Measurements from ENCODE around the gene AHI1. TPM values are rescaled to one million over a fixed set of nuclear protein-coding genes. Genes with fewer than 3 reads are reported as not detected.

AHI1 gene
- total RNA-seq = 10 to 100 TPM in 4 of 5 donors, 1 to 10 TPM in 1; 9.6 to 27.6 (median 15.8) TPM
- 12.7 TPM for total RNA-seq (2013)
- total RNA-seq = 35.9 to 101 (median 78.7) reads per million in 29 experiments

- H3K9me3 Mint-ChIP-seq = no peaks in the 10 kb centered on the region
- Histone ChIP-seq H3K4me1 (ENCODE audit: control insufficient read depth in 1 of 2, extremely low read depth in 1 of 2, insufficient read depth in 2 of 2, low read length in 2 of 2) (peaks cover 0 to 3% of the 10 kb centered on the region in 2 experiments), H3K27ac (ENCODE audit: low read length) (peak within 1 kb of the TSS; percentile 92), H3K9me3 (no peaks in the 10 kb centered on the region), H3K36me3 (ENCODE audit: control insufficient read depth in 2 of 2, extremely low read depth in 1 of 2, insufficient read depth in 1 of 2, low read length in 1 of 2) (no peaks in the 10 kb centered on the region), H3K27me3 (replicated peaks in 1 of 2; ENCODE audit: control insufficient read depth in 2 of 2, extremely low read depth in 1 of 2, insufficient read depth in 2 of 2, low read length in 1 of 2) (no peaks in the 10 kb centered on the region), H3K4me3 (ENCODE audit: control insufficient read depth in 1 of 2, extremely low read depth in 1 of 2, low read length in 1 of 2) (peak within 1 kb of the TSS; percentile 79 to 83)
- no peak within 1 kb of the TSS for H3K27ac Mint-ChIP-seq
- CTCF ChIA-PET = interaction anchor here (0.6 to 1.4 kb wide), 7 partner anchors 9 to 791 kb away, joined by 3 to 7 read pairs (median 5); partner anchors contain the start of gene MTFR2 (in 1 of the 2)
- H3K36me3 Mint-ChIP-seq = no peaks in the 10 kb centered on the region
- no peaks in the 10 kb centered on the region for H3K27me3 Mint-ChIP-seq
- DNase-seq (peak; percentile 59 to 95 (median 83)), ATAC-seq (replicated peaks in 1 of 4) (peak; percentile 82 to 89 (median 85))
- POLR2A ChIA-PET = interaction anchor here (0.6 to 3.0 kb wide), 8 partner anchors 15 to 793 kb away, joined by 3 to 74 read pairs (median 4); partner anchors contain the start of genes BCLAF1 (in 1 of the 2) and MTFR2 (in 1 of the 2)
- WGBS (ENCODE audit: insufficient coverage) = under 1% methylated on average over 84 of the region's 85 CpGs
- H3K4me1 Mint-ChIP-seq = peaks cover 11 to 16% (median 13%) of the 10 kb centered on the region in 3 donors
- no peak within 1 kb of the TSS for H3K4me3 Mint-ChIP-seq
These were observed at the start of gene AHI1 for GRCh38 chr6:135497412-135498184. AHI1 (minus strand) TSS chr6:135497740; CDS start chr6:135492237, 5,503 bp downstream.

GRCh38 chr6:135546680-135547418, 49.3 kb upstream of the AHI1 start:
- CTCF ChIA-PET = interaction anchor here in 1 of 2 donors (0.5 kb wide), 1 partner anchor 676 kb away, joined by 3 read pairs; no protein-coding TSS in a partner anchor
- DNase-seq (no peak), ATAC-seq (replicated peaks in 1 of 4) (no peak)
- Mint-ChIP-seq H3K27ac (no peak overlapping the region), H3K36me3 (no peaks in the 10 kb centered on the region), H3K27me3 (peaks cover 0 to 6% of the 10 kb centered on the region in 2 donors), H3K9me3 (no peaks in the 10 kb centered on the region), H3K4me3 (no peak overlapping the region), H3K4me1 (no peaks in the 10 kb centered on the region)
- Histone ChIP-seq H3K27ac (ENCODE audit: low read length) (no peak overlapping the region), H3K9me3 (no peaks in the 10 kb centered on the region), H3K4me1 (ENCODE audit: control insufficient read depth in 1 of 2, extremely low read depth in 1 of 2, insufficient read depth in 2 of 2, low read length in 2 of 2) (no peaks in the 10 kb centered on the region), H3K4me3 (ENCODE audit: control insufficient read depth in 1 of 2, extremely low read depth in 1 of 2, low read length in 1 of 2) (no peak overlapping the region), H3K36me3 (ENCODE audit: control insufficient read depth in 2 of 2, extremely low read depth in 1 of 2, insufficient read depth in 1 of 2, low read length in 1 of 2) (no peaks in the 10 kb centered on the region), H3K27me3 (replicated peaks in 1 of 2; ENCODE audit: control insufficient read depth in 2 of 2, extremely low read depth in 1 of 2, insufficient read depth in 2 of 2, low read length in 1 of 2) (peaks cover 0 to 2% of the 10 kb centered on the region in 2 experiments)
- POLR2A ChIA-PET = no interaction called here
- 100% methylated on average over 2 of the region's 9 CpGs for WGBS (ENCODE audit: insufficient coverage)

- H3K4me1 Mint-ChIP-seq = no peaks in the 10 kb centered on the region
- Histone ChIP-seq H3K36me3 (ENCODE audit: control insufficient read depth in 2 of 2, extremely low read depth in 1 of 2, insufficient read depth in 1 of 2, low read length in 1 of 2) (no peaks in the 10 kb centered on the region), H3K4me1 (ENCODE audit: control insufficient read depth in 1 of 2, extremely low read depth in 1 of 2, insufficient read depth in 2 of 2, low read length in 2 of 2) (no peaks in the 10 kb centered on the region), H3K9me3 (no peaks in the 10 kb centered on the region), H3K27ac (ENCODE audit: low read length) (no peak overlapping the region), H3K27me3 (replicated peaks in 1 of 2; ENCODE audit: control insufficient read depth in 2 of 2, extremely low read depth in 1 of 2, insufficient read depth in 2 of 2, low read length in 1 of 2) (peaks cover 0 to 2% of the 10 kb centered on the region in 2 experiments), H3K4me3 (ENCODE audit: control insufficient read depth in 1 of 2, extremely low read depth in 1 of 2, low read length in 1 of 2) (no peak overlapping the region)
- H3K27ac Mint-ChIP-seq = no peak overlapping the region
- POLR2A ChIA-PET = no interaction called here
- H3K27me3 Mint-ChIP-seq = peaks cover 3 to 6% of the 10 kb centered on the region in 2 donors
- no peaks in the 10 kb centered on the region for H3K9me3 Mint-ChIP-seq
- CTCF ChIA-PET = interaction anchor here in 1 of 2 donors (2.2 kb wide), 1 partner anchor 10 kb away, joined by 8 read pairs; no protein-coding TSS in a partner anchor
- no peak overlapping the region for H3K4me3 Mint-ChIP-seq
- no peak for DNase-seq
- no peaks in the 10 kb centered on the region for H3K36me3 Mint-ChIP-seq
- no peak for ATAC-seq (replicated peaks in 1 of 4)
- 88% methylated on average over 2 of the region's 2 CpGs for WGBS (ENCODE audit: insufficient coverage)
These were observed 48.7 kb upstream of the AHI1 start for GRCh38 chr6:135546206-135546605.

GRCh38 chr6:135540207-135540840, 42.8 kb upstream of the AHI1 start:
- H3K4me1 ChIP-seq (ENCODE audit: control insufficient read depth in 1 of 2, extremely low read depth in 1 of 2, insufficient read depth in 2 of 2, low read length in 2 of 2) = peaks cover 4 to 8% of the 10 kb centered on the region in 2 experiments
- H3K36me3 ChIP-seq (ENCODE audit: control insufficient read depth in 2 of 2, extremely low read depth in 1 of 2, insufficient read depth in 1 of 2, low read length in 1 of 2) = no peaks in the 10 kb centered on the region
- no peak overlapping the region for H3K27ac Mint-ChIP-seq
- peaks cover 3 to 6% of the 10 kb centered on the region in 2 donors for H3K27me3 Mint-ChIP-seq
- H3K4me3 Mint-ChIP-seq = no peak overlapping the region
- ChIA-PET POLR2A (no interaction called here), CTCF (interaction anchor here in 1 of 2 donors (1.4 to 1.6 kb wide), 2 partner anchors 369 to 370 kb away, joined by 3 to 4 read pairs; no protein-coding TSS in a partner anchor)
- H3K4me3 ChIP-seq (ENCODE audit: control insufficient read depth in 1 of 2, extremely low read depth in 1 of 2, low read length in 1 of 2) = no peak overlapping the region
- H3K9me3 Mint-ChIP-seq = no peaks in the 10 kb centered on the region
- no peaks in the 10 kb centered on the region for H3K9me3 ChIP-seq
- WGBS (ENCODE audit: insufficient coverage) = no CpG with 5 or more reads among the region's 2 CpGs
- H3K4me1 Mint-ChIP-seq = peaks cover 0 to 18% (median 13%) of the 10 kb centered on the region in 3 donors
- H3K27ac ChIP-seq (ENCODE audit: low read length) = no peak overlapping the region
- DNase-seq (no peak), ATAC-seq (replicated peaks in 1 of 4) (no peak)
- no peaks in the 10 kb centered on the region for H3K27me3 ChIP-seq (replicated peaks in 1 of 2; ENCODE audit: control insufficient read depth in 2 of 2, extremely low read depth in 1 of 2, insufficient read depth in 2 of 2, low read length in 1 of 2)
- H3K36me3 Mint-ChIP-seq = no peaks in the 10 kb centered on the region

- H3K27ac ChIP-seq (ENCODE audit: low read length) = no peak overlapping the region
- H3K36me3 ChIP-seq (ENCODE audit: control insufficient read depth in 2 of 2, extremely low read depth in 1 of 2, insufficient read depth in 1 of 2, low read length in 1 of 2) = no peaks in the 10 kb centered on the region
- Mint-ChIP-seq H3K9me3 (no peaks in the 10 kb centered on the region), H3K36me3 (no peaks in the 10 kb centered on the region), H3K27ac (peak overlapping the region in 1 of 2 donors; percentile 42), H3K4me3 (no peak overlapping the region), H3K4me1 (peaks cover 0 to 18% (median 13%) of the 10 kb centered on the region in 3 donors), H3K27me3 (peaks cover 0 to 5% of the 10 kb centered on the region in 2 donors)
- H3K9me3 ChIP-seq = no peaks in the 10 kb centered on the region
- peak; percentile 55 to 67 (median 56) for ATAC-seq (replicated peaks in 1 of 4)
- H3K4me1 ChIP-seq (ENCODE audit: control insufficient read depth in 1 of 2, extremely low read depth in 1 of 2, insufficient read depth in 2 of 2, low read length in 2 of 2) = peaks cover 4 to 8% of the 10 kb centered on the region in 2 experiments
- peak in 18 of 35 experiments; percentile 1 to 34 (median 11) for DNase-seq
- H3K4me3 ChIP-seq (ENCODE audit: control insufficient read depth in 1 of 2, extremely low read depth in 1 of 2, low read length in 1 of 2) = no peak overlapping the region
- WGBS (ENCODE audit: insufficient coverage) = no CpG with 5 or more reads among the region's 2 CpGs
- ChIA-PET CTCF (interaction anchor here (1.1 to 3.3 kb wide), 3 partner anchors 372 to 689 kb away, joined by 5 to 23 read pairs (median 5); no protein-coding TSS in a partner anchor), POLR2A (no interaction called here)
- no peaks in the 10 kb centered on the region for H3K27me3 ChIP-seq (replicated peaks in 1 of 2; ENCODE audit: control insufficient read depth in 2 of 2, extremely low read depth in 1 of 2, insufficient read depth in 2 of 2, low read length in 1 of 2)
These were observed 40.3 kb upstream of the AHI1 start for GRCh38 chr6:135537741-135538301.
